Omental fat pad (tissue), 4 donors: ENCODE measurements around the gene VWDE. TPM values are rescaled to one million over a fixed set of nuclear protein-coding genes. Genes with fewer than 3 reads are reported as not detected.

Experiments
- ATAC-seq: fragments of 150-250 bp; one replicate; pipeline ENCODE4 v1.9.1; 2016; ENCODE audit warnings: mild to moderate bottlenecking, moderate library complexity; ENCODE audit not compliant: low FRiP score
- DNase-seq: peaks from one replicate; pipeline ENCODE4 v3.0.0-alpha.2; 2019; ENCODE audit warnings: low spot score
- CTCF ChIP-seq, 3 donors: fragments of 450-650 bp; IDR thresholded peaks; one replicate each; pipeline ENCODE4 v1.5.1; 2016 to 2017; ENCODE audit warnings: antibody characterized with exemption in 3 of 3, mild to moderate bottlenecking in 3 of 3, moderate library complexity in 2 of 3
- total RNA-seq, 4 donors: library from RNA; depleted of rRNA; stranded (reverse); fragments of >200 nt; gene quantifications; one replicate each; pipeline ENCODE4 v1.1.0, GENCODE V29; 2016

VWDE gene
- total RNA-seq, 4 donors from 2014 or later, result 0.12 to 0.25 (median 0.16) TPM; not detected in 1

GRCh38 chr7:12337095-12337494 lies 66.6 kb downstream of the VWDE start:
- no peak for TF ChIP-seq CTCF (IDR thresholded peaks at IDR 0.05)
- no peak for DNase-seq
- ATAC-seq, result no peak

DNA sequence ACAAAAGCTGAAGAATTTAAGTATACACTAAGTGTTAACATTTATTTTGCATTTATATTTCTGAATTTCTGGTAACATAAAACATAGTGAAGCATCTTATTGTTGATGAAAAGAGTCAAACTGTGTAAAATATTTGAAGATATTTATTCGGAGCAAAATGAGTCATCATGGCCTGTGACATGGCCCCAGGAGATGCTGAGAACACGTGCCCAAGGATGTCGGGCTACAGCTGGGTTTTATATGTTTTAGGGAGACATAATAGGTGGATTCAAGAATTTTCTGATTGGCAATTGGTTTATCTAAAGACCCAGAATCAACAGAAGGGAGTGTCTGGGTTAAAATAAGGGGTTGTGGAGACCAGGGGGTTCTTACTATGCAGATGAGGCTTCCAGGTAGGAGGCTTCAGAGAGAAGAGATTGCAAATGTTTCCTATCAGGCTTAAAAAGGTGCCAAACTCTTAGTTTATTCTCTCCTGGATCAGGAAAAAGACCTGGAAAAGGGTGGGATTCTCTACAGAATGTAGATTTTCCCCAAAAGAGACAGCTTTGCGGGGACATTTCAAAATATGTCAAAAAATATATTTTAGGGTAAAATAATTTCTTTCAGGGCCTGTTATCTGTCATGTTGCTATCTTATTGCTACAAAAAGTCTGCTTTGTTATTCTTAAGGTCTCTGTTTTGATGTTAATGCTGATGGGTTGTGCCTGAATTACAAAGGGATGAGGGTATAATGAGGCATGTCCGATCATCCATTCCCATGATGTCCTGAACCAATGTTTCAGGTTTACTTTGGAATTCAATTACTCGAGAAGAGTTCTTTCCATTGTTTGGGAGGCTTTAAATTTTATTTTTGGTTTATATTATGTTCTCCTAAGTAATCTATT lies 74.5 kb downstream of the VWDE start:
- DNase-seq (no peak), ATAC-seq (no peak)
- no peak for TF ChIP-seq CTCF (IDR thresholded peaks at IDR 0.05)

GRCh38 chr7:12327922-12328321 lies 75.7 kb downstream of the VWDE start:
- no peak for TF ChIP-seq CTCF (IDR thresholded peaks at IDR 0.05)
- ATAC-seq (no peak), DNase-seq (no peak)

DNA sequence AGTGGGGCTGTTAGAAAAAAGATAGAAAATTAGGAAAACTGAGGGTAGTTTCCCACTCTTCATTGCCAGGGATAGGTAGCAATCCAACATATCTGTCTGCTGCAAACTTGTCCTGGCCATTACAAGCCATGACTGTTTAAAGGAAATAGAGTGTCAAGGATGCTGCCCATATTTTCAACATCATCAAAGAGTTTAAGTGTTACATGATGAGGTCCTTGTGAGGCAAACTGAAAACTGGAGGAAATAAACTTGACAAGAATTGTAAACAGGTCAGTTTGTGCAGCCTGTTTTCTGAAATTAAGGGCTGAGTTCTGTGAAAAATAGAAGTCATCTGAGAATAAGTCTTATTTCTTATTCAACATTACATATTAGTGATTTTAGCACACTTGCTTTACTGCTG lies 78.0 kb downstream of the VWDE start:
- ATAC-seq (no peak), DNase-seq (no peak)
- no peak for TF ChIP-seq CTCF (IDR thresholded peaks at IDR 0.05)

- ATAC-seq (no peak), DNase-seq (no peak)
- TF ChIP-seq CTCF (IDR thresholded peaks at IDR 0.05), result no peak
Measured at GRCh38 chr7:12323415-12323814, 80.2 kb downstream of the VWDE start.

DNA sequence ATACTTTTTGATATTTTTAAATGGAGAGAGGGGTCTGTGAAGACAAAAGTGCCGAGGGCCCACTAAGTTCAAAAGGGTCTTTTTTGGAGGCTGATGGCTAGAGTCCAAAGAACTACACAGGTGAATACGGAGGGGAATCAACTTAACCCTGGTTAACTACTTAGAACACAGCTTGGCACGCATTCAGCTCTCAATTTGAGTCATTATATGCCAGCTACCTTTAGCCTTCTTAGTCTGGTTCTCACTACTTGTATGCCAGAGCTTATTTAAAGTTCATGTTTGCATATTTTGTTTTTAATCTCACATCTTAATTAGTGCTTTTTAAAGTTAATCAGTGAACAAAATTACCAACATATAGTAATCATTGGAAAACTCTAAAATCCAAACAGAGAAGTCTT lies 80.8 kb downstream of the VWDE start:
- ATAC-seq (no peak), DNase-seq (no peak)
- TF ChIP-seq CTCF (IDR thresholded peaks at IDR 0.05), result no peak

GRCh38 chr7:12322284-12322902 lies 81.3 kb downstream of the VWDE start:
- no peak for ATAC-seq
- no peak for TF ChIP-seq CTCF (IDR thresholded peaks at IDR 0.05)
- DNase-seq, result no peak
